Retinal pigment epithelial cell (primary cell): Measurements from ENCODE around the gene FNBP1L.

ENCODE experiments used
- DNase-seq: peaks from one replicate; pipeline ENCODE4 v3.0.0-alpha.2; 2010; ENCODE audit warnings: low read depth
- H3K4me3 ChIP-seq: 2 replicates; pipeline ENCODE4 v1.5.1; 2011; ENCODE audit warnings: mild to moderate bottlenecking, low read length, control low read depth, moderate library complexity
- TF ChIP-seq, protein P1 (sequence below): conservative IDR thresholded peaks from 2 replicates; pipeline ENCODE4 v1.5.1; 2011; ENCODE audit warnings: low read depth, low read length, control low read depth, inconsistent platforms

Gene FNBP1L

GRCh38 chr1:93447481-93448291, at the start of gene FNBP1L:
Gene FNBP1L, plus strand, starts transcription at chr1:93448118. Its CDS starts 164 bp downstream, at chr1:93448282.
- peak within 1 kb of the TSS; percentile 85 for H3K4me3 ChIP-seq
- DNase-seq, result no peak
- TF ChIP-seq, protein P1, sequence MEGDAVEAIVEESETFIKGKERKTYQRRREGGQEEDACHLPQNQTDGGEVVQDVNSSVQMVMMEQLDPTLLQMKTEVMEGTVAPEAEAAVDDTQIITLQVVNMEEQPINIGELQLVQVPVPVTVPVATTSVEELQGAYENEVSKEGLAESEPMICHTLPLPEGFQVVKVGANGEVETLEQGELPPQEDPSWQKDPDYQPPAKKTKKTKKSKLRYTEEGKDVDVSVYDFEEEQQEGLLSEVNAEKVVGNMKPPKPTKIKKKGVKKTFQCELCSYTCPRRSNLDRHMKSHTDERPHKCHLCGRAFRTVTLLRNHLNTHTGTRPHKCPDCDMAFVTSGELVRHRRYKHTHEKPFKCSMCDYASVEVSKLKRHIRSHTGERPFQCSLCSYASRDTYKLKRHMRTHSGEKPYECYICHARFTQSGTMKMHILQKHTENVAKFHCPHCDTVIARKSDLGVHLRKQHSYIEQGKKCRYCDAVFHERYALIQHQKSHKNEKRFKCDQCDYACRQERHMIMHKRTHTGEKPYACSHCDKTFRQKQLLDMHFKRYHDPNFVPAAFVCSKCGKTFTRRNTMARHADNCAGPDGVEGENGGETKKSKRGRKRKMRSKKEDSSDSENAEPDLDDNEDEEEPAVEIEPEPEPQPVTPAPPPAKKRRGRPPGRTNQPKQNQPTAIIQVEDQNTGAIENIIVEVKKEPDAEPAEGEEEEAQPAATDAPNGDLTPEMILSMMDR, result no peak

GRCh38 chr1:93399781-93400180, 48.1 kb upstream of the FNBP1L start:
- H3K4me3 ChIP-seq, result no peak overlapping the region
- no peak for DNase-seq
- TF ChIP-seq, protein P1, result no peak

GRCh38 chr1:93408203-93408602, 39.7 kb upstream of the FNBP1L start:
- no peak for DNase-seq
- TF ChIP-seq, protein P1, result no peak
- no peak overlapping the region for H3K4me3 ChIP-seq

DNA sequence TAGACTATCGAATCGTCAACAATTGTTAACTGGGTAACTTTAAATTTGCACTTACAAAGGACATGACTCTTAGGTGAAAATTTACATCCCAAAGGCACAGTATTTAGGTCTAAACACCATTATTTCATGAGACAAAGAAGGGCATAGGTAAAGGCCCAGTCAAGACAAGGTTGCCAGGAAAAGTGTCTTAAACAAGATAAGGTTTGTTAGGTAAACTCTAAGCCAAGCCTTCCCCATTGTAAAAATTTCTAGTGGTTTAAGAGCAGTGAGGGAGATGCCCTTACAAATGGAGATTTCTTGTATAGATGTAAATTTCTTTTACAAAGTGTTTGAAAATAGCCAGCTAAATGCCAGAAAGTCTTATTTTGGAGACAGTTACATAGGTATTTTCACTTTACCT, 36.9 kb upstream of the FNBP1L start:
- H3K4me3 ChIP-seq, result no peak overlapping the region
- DNase-seq, result no peak
- TF ChIP-seq, protein P1, result no peak

- no peak for DNase-seq
- TF ChIP-seq, protein P1, result no peak
Measured at GRCh38 chr1:93414749-93415148, 33.2 kb upstream of the FNBP1L start.

GRCh38 chr1:93415296-93415695, 32.6 kb upstream of the FNBP1L start:
- TF ChIP-seq, protein P1, result no peak
- no peak for DNase-seq

More at GRCh38 chr1:93414749-93415148, 33.2 kb upstream of the FNBP1L start:
- H3K4me3 ChIP-seq, result no peak overlapping the region

DNA sequence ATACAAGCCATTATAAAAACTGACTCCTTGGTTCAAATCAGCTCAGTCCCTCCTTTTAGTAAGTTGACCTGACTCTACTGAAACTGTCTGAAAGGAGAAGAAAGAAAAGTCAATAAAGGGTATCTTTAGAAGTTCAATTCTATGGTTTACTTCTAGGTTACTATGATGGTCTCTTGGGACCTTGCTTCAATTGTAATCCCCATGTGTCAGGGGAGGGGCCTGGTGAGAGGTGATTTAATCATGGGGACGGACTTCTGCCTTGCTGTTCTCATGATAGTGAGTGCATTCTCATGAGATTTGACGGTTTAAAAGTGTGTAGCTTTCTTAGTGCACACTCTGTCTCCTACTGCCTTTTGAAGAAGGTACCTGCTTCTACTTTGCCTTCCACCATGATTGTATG, 31.7 kb upstream of the FNBP1L start:
- H3K4me3 ChIP-seq, result no peak overlapping the region
- TF ChIP-seq, protein P1, result no peak
- DNase-seq, result no peak

More at GRCh38 chr1:93415296-93415695, 32.6 kb upstream of the FNBP1L start:
- no peak overlapping the region for H3K4me3 ChIP-seq
